Measurements from ENCODE around the gene VEGFC.

The VEGFC gene

DNA sequence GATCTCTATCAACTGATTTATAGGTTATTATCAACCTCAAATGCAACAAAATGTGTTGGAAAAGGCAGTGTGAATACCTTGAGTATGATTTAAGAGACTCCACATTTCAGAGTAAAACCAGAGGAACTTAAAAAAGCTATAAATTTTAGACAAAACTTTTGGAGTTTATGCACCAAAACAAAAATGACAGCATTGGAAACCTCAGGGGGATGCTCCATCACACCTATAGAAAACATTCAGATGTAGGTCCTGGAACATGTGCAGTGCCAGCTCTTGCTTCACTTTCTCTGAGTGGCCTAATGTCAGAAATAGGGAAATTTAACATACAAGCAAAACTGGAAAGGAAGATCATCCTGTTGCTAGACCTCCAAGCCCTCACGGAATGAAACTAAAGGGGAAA lies 5.8 kb upstream of the VEGFC start:
- DNase-seq (ENCODE audit: low spot score) = no peak

GRCh38 chr4:176795441-176795840 lies 2.7 kb upstream of the VEGFC start:
- DNase-seq (ENCODE audit: low spot score) = no peak

DNA sequence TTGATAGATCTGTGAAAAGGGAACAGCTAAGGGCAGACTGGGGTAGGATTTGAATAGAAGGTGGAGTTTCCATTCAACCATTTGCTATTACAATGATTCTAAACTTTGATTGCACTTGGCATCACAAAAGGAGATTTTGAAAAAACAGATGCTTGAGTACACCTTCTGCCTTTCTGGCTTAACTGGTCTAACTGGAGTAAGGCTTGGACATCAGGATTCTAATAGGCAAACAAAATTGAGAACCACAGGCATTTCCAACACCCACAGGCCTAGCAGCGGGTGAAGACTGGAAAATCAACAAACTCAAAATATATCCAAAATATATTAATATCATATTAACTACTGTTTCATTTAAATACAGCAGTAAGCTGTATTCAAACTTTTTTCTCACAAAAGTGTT lies 1.9 kb upstream of the VEGFC start:
- DNase-seq (ENCODE audit: low spot score) = no peak

- no peak for DNase-seq (ENCODE audit: low spot score)
Observed at GRCh38 chr4:176794151-176794550, 1.4 kb upstream of the VEGFC start.

GRCh38 chr4:176793060-176793605 lies 411 bp upstream of the VEGFC start:
- DNase-seq (ENCODE audit: low spot score) = no peak

DNA sequence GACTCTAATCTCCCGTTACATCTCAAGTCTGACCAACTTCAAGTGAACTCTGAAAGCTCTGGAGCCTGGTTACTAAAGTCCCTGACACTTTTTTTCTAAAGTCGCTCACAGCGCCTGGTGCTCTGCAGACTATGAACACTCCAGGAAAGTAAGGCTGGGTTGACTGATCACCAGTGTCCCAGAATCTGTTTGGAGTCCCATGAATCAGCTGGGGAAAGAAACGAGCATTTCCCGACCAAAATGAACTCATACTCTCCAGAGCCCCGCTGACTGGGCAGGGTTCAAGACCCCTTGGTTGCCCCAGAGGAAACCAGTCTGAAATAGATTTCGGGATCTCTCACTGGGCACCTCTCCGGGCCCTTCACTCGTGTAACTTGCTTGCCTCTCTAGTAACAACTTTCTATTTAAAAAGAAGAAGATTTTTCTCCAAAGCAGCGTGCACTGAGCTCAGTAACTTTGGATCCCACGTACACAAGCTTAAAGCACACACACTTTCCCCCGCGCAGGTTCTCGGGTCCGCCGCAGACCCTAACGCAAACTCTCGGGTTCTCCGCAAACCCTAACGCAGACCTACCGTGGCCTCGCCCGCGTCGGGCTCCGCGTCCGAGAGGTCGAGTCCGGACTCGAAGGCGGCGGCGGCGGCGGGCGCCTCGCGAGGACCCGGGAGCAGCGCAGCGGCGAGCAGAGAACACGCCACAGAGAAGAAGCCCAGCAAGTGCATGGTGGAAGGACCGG lies 964 bp downstream of the VEGFC start:
- DNase-seq (ENCODE audit: low spot score) = no peak

DNA sequence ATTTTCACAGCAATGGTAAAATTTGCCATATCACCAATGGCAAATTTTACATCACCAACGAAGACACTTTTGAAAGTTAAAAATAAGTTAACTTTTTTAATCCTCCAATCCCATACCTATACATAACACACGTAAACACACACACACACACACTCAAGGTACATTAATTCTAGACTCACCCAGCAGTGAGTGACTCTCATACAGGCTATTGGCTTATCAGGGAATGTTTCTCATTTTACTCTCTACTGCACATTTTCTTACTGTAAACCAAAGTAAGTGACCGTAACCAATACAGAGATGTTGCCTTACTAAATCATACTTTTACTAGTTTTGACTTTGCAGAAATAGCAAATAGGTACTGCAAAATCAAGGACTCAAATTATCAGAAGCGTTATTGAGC lies 2.3 kb downstream of the VEGFC start:
- no peak for DNase-seq (ENCODE audit: low spot score)

DNA sequence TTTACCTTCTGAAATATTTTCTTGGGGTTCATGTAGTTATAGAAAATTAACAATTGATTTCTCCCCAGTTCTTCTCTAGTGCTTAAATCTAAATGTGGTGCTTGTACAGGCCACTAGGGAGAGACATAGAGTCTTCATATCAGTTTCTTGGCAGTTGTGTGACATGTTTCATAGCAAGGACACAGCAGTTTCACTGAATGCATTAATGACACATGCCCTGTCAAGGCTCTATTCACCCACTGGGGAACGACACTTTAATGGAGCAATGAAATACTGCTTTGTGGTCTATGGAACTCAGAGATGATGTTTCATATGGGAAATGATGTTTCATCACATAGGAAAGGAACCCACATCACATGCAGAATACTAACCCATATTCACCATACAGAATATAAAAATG lies 2.8 kb downstream of the VEGFC start:
- DNase-seq (ENCODE audit: low spot score) = no peak

DNA sequence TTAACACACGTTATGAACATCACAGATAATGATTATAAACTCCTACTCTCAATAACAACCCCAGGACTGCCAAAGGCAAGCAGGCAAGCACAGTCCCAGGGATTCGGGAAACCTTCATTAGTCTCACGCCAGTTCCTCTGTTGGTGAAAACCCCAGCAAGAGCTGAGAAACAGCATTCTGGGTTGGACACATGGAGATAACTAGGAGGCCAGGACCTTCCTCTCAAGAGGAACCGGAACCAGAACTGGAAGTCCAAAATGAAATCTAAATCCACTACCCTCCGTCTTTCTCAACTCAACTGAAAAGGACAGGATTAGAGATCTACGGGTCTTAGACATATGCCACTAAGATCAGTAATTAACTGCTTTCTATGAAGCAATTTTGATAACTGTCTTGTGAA lies 3.8 kb downstream of the VEGFC start:
- DNase-seq (ENCODE audit: low spot score) = no peak

GRCh38 chr4:176788248-176788647 lies 4.5 kb downstream of the VEGFC start:
- no peak for DNase-seq (ENCODE audit: low spot score)

- DNase-seq (ENCODE audit: low spot score) = no peak
Observed at GRCh38 chr4:176784816-176785215, 7.9 kb downstream of the VEGFC start.

DNA sequence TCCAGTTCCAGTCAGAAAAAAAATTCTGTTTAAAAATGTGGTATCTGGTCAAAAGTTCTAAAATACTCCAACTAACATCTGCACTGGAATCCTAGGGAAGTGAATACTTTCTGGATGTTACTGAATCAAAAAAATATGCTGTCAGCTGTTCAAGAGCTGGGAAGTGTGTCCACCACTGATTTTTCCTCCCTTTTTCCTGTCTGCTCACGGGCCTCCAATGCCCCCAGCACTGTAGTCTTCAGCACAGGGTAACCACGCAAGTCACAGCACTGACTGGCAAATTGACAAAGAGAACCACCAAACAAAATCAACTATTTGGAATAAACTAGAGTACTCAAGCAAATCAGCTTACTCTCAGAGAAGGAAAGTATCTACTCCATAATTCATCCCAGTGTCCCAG lies 9.9 kb downstream of the VEGFC start:
- no peak for DNase-seq (ENCODE audit: low spot score)

GRCh38 chr4:176782191-176782590 lies 10.5 kb downstream of the VEGFC start:
- DNase-seq (ENCODE audit: low spot score) = no peak

- no peak for DNase-seq (ENCODE audit: low spot score)
Observed at GRCh38 chr4:176781739-176782100, 11.0 kb downstream of the VEGFC start.

GRCh38 chr4:176780995-176781738 lies 11.6 kb downstream of the VEGFC start:
- DNase-seq (ENCODE audit: low spot score) = no peak

GRCh38 chr4:176779421-176779820 lies 13.3 kb downstream of the VEGFC start:
- DNase-seq (ENCODE audit: low spot score) = no peak

DNA sequence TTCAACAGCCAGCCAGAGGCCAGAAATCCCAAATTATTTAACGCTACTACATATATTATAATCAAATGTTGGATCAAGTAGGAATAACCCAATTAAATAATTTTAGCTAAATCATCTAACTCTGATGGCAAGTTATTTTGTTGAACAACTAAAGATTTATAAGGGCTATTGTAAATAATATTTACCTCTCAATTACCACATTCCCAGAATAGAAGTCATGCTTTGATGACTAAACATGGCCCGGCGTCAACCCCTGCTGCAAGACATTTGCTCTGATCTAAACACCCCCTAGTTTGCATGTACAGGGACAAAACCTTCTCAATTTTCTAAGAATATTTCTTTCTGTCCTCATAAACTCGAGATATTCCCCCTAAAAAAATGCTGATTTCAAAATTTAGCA lies 14.2 kb downstream of the VEGFC start:
- DNase-seq (ENCODE audit: low spot score) = no peak

DNA sequence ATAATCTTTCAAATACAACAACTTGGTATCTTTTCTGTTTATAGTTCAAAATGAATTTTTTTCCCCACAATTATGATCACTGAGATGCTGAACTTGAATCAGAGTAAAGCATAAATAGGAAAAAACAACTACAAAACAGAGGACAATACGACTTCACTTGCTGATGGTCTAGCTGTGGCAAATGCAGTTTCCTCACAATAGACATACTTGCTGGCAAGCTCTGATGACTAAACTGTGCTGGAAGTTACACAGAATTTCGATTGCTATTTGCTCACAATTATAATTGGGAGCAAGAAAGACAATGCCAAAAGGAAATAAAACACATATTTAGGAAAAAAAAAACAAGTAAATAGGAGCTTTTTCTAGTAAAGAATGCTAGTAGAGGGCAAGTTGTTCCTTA lies 14.7 kb downstream of the VEGFC start:
- no peak for DNase-seq (ENCODE audit: low spot score)

DNA sequence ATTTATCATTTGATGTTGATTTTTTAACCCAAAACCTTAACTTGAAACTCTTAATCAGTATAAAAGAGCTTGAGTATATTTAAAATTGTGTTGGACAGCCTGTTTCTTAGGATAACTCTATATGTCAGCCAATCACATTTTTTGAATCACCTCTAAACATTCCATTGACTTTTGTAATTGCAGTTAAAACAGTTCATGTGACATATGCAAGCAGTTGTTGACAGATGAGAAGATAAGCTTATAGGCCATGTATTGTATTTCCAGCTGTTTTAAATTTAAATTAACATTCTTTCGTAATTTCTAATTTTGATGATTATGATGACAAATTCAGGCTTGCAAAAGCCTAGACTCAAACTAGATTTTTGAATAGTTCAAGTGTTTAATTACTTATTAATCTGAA lies 17.4 kb downstream of the VEGFC start:
- DNase-seq (ENCODE audit: low spot score) = no peak

- DNase-seq (ENCODE audit: low spot score) = no peak
Observed at GRCh38 chr4:176774852-176775251, 17.9 kb downstream of the VEGFC start.

GRCh38 chr4:176769514-176769913 lies 23.2 kb downstream of the VEGFC start:
- DNase-seq (ENCODE audit: low spot score) = no peak

DNA sequence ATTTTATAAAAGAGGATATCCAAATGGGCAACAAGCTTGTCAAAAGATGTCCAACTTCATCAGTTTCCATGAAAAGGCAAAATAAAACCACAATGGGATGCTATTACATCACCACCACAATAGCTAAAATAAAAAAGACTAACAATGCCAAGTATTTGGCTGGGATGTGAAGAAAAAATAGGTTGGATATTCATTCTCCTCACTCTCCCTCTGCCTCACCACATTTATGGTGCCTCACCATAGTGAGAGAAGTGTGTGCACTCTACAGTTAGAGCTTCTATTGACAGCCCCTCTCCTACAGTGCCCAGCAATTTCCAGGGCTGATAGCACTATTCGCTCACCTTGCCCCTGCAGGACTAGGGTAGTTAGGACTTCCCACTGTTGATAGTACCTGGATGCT lies 25.5 kb downstream of the VEGFC start:
- no peak for DNase-seq (ENCODE audit: low spot score)

DNA sequence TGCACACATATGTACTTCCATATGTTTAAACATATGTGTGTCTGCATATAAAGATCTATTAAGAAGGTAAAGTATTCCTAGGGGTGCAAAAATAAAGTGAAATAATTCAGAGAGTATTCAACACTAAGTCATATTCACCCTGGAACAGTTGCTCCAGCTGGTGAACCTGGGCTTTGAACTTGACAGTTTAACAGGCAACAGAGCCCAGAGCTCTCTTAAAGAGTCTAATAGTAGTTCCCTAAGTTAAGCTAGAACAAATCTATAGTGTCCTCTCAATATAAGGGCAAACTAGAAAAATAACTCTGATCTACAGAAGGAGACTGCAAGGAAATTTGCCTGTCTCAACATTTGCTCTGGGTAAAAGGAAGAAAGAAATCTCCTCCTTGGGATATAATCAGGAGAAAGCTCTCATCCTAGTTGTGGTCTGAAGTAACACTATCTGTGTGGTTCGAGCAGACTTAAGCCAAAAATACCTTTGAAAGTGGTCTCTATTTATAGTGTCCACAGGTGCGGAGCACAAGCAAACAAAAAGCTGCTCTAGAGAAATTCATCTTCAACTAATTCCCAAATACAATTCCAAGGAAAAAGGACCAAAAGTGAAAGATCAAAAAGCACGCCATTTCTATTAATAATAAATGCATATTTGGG lies 29.9 kb downstream of the VEGFC start:
- no peak for DNase-seq (ENCODE audit: low spot score)

Measured in left forelimb (tissue), 1 donor.